GM20000 (cell line): ENCODE measurements around the gene UQCRC1.

Experiments
- DNase-seq: peaks from one replicate; pipeline ENCODE4 v3.0.0; 2012; ENCODE audit warnings: low spot score
- TF ChIP-seq, protein P1 (sequence below): IDR thresholded peaks from 2 replicates; pipeline ENCODE4 v1.5.1; 2012; ENCODE audit warnings: mild to moderate bottlenecking, control low read depth; ENCODE audit errors: extremely low read depth, missing control alignments

Gene UQCRC1

DNA sequence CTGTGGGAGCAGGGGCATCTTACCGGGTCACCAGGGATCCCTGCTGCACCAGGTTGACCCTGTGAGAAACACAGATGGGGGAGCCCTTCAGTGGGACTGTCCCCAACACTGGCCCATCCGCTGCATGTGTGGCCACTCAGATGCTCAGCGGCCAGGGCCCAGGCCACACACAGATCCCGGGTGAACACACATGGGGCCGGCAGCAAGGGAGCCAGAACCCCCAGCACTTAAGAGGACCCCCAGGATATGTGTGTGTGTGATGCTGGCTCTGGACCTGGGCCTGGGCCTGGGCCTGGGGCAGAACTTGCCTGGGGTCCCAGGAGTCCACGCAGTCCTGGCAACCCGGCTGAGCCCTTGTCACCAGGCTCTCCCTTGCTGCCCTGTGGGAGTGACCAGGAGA, 41.0 kb downstream of the UQCRC1 start:
- DNase-seq = no peak
- TF ChIP-seq, protein P1, sequence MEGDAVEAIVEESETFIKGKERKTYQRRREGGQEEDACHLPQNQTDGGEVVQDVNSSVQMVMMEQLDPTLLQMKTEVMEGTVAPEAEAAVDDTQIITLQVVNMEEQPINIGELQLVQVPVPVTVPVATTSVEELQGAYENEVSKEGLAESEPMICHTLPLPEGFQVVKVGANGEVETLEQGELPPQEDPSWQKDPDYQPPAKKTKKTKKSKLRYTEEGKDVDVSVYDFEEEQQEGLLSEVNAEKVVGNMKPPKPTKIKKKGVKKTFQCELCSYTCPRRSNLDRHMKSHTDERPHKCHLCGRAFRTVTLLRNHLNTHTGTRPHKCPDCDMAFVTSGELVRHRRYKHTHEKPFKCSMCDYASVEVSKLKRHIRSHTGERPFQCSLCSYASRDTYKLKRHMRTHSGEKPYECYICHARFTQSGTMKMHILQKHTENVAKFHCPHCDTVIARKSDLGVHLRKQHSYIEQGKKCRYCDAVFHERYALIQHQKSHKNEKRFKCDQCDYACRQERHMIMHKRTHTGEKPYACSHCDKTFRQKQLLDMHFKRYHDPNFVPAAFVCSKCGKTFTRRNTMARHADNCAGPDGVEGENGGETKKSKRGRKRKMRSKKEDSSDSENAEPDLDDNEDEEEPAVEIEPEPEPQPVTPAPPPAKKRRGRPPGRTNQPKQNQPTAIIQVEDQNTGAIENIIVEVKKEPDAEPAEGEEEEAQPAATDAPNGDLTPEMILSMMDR = no peak

DNA sequence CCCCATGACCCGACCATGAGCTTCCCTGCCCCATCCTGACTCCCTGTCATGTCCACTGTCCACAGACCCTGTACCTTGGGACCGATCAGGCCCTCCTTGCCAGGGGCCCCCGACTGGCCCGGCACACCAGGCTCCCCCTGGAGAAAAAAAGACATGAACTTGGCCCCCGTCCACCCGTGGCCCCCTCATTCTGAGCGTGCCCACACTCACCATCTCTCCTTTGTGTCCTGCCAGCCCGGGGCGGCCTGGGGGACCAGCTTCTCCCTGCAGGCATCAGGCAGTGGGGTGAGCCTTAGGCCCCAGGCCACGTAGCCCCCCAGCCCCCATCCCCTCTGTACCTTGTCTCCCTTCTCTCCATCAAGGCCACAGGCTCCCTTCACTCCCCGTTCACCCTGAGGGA, 41.9 kb downstream of the UQCRC1 start:
- TF ChIP-seq, protein P1 = no peak

DNA sequence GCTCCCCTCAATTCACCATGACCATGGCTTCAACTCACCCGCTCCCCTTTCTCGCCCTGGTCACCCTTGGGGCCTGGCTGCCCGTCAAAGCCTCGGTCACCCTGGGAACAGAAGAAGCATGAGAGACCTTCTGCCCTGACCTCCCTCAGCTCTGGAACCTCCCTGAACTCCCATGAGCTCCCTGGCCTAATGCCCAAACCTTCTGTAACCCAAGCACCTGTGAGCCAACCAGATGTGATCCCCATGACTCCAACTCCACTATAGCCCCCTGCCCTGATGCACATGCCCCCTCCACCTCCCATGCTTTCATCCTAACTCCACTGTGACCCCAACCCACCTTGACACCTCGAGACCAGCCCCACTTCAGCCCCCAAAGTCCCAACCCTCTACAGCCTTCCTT, 42.4 kb downstream of the UQCRC1 start:
- TF ChIP-seq, protein P1 = no peak

More for the DNA sequence above, 41.9 kb downstream of the UQCRC1 start:
- DNase-seq = no peak

DNA sequence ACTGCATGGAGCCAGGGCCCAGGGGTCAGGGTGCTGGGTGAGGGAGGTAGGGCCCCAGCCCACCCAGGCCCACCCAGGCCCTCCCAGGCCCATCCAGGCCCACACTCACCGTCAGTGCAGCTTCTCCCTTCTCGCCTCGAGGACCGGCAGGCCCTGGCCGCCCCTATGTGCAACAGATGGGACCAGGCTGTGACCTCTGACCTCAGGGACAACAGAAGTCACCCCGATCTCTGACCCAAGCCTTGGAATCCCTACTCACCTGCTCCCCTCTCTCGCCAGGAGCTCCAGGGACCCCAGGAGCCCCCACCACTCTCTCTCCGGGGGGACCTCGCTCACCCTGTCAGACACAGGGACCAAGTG, 43.1 kb downstream of the UQCRC1 start:
- TF ChIP-seq, protein P1 = no peak

More for the DNA sequence above, 42.4 kb downstream of the UQCRC1 start:
- no peak for DNase-seq

DNA sequence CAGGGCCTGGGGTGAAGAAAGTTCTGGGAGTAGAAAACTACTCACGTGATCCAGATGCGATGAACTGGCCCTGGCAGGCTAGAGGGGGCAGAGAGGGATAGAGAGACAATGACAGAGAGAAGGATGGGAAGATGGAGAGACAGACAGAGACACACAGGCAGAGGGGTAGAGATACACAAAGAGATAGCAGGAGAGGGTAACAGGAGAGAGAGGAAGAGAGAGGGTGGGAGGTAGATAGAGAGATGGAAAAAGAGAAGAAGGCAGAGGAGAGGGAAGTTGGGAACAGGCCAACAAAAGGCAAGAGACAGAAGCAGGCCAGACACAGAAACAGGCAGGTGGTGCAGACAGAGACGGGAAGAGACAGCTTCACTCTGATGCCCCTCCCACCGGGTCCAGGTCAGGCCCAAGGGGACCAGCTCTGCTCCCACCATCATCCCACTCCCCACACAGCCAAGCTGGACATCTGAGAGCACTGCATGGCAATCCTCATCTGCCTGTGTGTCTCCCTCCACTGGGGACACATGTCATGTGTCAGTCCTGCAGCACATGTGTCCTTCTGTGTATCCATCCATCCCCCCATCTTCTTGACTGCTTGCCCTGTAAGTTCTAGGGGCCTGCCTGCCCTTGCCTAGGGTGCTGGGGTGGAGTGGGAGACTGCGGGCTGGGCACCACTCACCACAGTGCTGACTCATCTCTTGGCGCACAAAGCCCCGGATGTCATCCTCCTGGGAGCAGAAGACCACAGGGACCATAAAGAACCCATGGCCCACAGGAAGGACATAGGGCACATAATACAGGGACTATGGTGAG, 43.6 kb downstream of the UQCRC1 start:
- DNase-seq = no peak

More for the DNA sequence above, 43.1 kb downstream of the UQCRC1 start:
- no peak for DNase-seq

DNA sequence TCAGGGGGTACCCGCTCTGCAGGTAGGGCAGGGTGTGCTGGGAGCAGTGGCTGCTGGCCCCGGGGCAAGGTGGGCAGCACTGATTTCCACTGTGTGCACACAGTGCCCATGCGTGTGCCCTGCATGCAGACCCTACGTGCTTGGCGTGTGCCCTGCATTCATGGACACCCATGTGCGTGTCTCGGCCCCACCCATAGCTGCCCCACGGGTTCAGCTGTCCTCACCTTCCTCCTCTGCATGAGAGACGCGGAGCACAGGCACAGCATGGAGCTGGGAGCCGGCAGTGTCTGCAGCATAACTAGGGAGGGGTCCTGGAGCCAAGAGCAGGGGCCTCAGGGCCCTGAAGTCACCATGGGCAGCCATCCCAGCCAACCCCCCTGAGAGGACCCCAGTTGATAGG, 44.3 kb downstream of the UQCRC1 start:
- TF ChIP-seq, protein P1 = no peak
- no peak for DNase-seq

More for the DNA sequence above, 43.6 kb downstream of the UQCRC1 start:
- TF ChIP-seq, protein P1 = no peak

DNA sequence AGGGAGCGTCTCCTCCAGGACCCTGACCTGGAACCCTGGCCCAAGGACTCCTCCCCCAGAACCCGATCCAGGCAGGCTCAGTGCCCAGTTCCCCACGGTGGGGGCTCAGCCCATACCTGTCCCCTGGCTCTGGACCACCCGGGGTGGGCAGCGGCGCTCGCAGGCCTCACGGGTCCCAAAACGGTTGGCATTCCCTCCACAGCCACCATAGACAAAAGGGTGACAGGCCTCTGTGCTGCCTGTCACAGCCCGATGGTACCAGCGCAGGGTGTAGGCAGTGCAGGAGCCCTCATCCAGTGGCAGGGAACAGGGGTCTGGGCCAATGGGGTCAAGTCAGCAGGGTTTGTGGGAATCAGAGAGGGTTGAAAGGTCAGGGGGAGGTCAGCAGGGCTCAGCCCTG, 44.8 kb downstream of the UQCRC1 start:
- TF ChIP-seq, protein P1 = no peak
- no peak for DNase-seq
